ENCODE results near the gene LBX1. TPM values are rescaled to one million over a fixed set of nuclear protein-coding genes. Genes with fewer than 3 reads are reported as not detected.

LBX1 gene
- total and polyA plus RNA-seq, 2 donors, result not detected

GRCh38 chr10:101236376-101237080 lies 7.3 kb upstream of the LBX1 start:
- H3K27ac ChIP-seq (ENCODE audit: low read depth), result no peak overlapping the region
- WGBS, result 4% methylated on average over 47 of the region's 47 CpGs
- H3K4me1 ChIP-seq (ENCODE audit: insufficient read depth), result no peaks in the 10 kb centered on the region
- no peaks in the 10 kb centered on the region for H3K36me3 ChIP-seq (ENCODE audit: insufficient read depth)
- H3K4me3 ChIP-seq (ENCODE audit: low read depth, low read length), result no peak overlapping the region
- DNase-seq (ENCODE audit: extremely low spot score), result no peak

GRCh38 chr10:101235766-101236165 lies 6.5 kb upstream of the LBX1 start:
- 35% methylated on average over 4 of the region's 4 CpGs for WGBS
- Histone ChIP-seq H3K4me1 (ENCODE audit: insufficient read depth) (no peaks in the 10 kb centered on the region), H3K4me3 (ENCODE audit: low read depth, low read length) (no peak overlapping the region), H3K27ac (ENCODE audit: low read depth) (no peak overlapping the region), H3K36me3 (ENCODE audit: insufficient read depth) (no peaks in the 10 kb centered on the region)
- no peak for DNase-seq (ENCODE audit: extremely low spot score)

DNA sequence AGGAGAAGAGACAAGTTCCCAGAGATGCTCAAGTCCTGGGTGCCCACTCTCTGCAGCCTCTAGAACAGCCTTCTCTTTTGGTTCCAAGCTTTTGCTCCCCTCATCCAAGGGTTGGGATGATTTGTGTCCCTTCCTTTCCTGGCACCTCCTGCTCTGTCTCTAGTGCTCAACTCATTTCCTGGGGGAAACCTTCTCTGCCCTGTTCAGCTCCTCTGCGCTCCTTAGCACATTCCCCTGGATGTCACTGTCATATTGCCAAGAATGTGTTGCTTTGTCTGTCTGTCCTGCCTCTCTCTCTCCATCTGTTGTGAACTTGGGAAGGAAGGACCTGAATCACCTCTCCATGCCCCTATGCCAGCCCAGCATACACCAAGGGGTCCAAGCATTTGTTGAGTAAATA lies 5.1 kb upstream of the LBX1 start:
- Histone ChIP-seq H3K4me1 (ENCODE audit: insufficient read depth) (no peaks in the 10 kb centered on the region), H3K27ac (ENCODE audit: low read depth) (no peak overlapping the region), H3K4me3 (ENCODE audit: low read depth, low read length) (no peak overlapping the region), H3K36me3 (ENCODE audit: insufficient read depth) (no peaks in the 10 kb centered on the region)
- DNase-seq (ENCODE audit: extremely low spot score), result no peak
- WGBS, result 49% methylated on average over 1 of the region's 1 CpG

DNA sequence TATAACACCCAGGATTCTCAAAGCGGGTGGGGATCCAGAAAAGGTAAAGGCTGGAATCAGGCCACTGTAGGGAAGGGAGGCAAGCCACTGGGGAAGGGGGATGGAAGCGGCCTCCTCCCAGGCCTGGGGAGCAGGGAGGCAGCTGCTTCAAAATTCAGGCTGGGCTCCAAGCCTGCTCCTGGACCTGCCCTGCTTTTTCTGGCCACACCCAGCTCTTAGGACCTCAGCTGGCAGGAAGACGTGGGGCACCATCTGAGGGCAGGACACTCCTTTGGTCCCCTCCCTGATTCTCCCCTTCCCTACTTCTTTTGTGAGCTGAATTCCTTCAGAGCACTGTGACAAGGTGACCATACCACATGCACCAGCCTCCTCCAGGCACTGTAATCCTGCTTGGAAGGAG lies 4.6 kb upstream of the LBX1 start:
- 13% methylated on average over 3 of the region's 3 CpGs for WGBS
- Histone ChIP-seq H3K4me3 (ENCODE audit: low read depth, low read length) (no peak overlapping the region), H3K4me1 (ENCODE audit: insufficient read depth) (no peaks in the 10 kb centered on the region), H3K27ac (ENCODE audit: low read depth) (no peak overlapping the region), H3K36me3 (ENCODE audit: insufficient read depth) (no peaks in the 10 kb centered on the region)
- DNase-seq (ENCODE audit: extremely low spot score), result no peak

GRCh38 chr10:101233443-101233842 lies 4.2 kb upstream of the LBX1 start:
- no peak overlapping the region for H3K4me3 ChIP-seq (ENCODE audit: low read depth, low read length)
- 38% methylated on average over 1 of the region's 1 CpG for WGBS
- DNase-seq (ENCODE audit: extremely low spot score), result no peak
- no peaks in the 10 kb centered on the region for H3K4me1 ChIP-seq (ENCODE audit: insufficient read depth)
- no peak overlapping the region for H3K27ac ChIP-seq (ENCODE audit: low read depth)
- no peaks in the 10 kb centered on the region for H3K36me3 ChIP-seq (ENCODE audit: insufficient read depth)

DNA sequence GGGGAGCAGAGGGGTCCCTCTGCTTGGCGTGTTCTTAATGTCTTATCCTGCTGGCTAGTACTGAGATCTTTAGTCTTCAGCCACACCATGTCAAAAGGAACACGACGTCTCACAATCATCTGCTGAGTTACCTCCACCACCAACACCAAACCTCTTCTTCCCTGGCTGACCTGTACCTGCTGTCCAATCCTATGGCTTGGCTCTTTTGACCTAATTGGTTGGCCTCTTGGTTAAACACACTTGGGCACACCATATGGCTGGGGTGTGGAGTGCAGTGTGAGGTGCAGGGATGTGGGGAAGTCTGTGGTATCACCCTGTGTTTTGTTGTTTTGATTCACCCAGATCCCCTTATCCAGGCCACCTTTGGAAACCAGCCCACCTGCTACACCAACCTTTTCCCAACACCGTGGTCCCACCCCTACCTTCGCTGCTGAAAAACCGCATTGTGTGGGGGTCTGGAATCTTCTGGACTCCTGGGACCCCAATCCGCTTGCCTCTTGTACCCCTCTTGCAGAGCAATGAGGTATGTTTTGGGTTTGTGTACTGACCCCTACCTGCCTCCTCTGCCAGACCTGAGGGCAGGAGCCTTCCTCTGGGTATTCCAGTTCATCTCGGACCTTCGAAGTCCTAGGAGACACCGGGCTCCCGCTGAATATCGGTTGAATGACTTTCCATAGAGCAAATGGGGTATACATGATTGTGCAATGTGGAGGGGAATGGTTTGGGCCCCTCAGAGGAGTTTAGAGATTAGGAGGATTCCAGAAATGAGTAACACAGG lies 2.8 kb upstream of the LBX1 start:
- no peaks in the 10 kb centered on the region for H3K36me3 ChIP-seq (ENCODE audit: insufficient read depth)
- no peaks in the 10 kb centered on the region for H3K4me1 ChIP-seq (ENCODE audit: insufficient read depth)
- 27% methylated on average over 12 of the region's 12 CpGs for WGBS
- no peak for DNase-seq (ENCODE audit: extremely low spot score)
- H3K4me3 ChIP-seq (ENCODE audit: low read depth, low read length), result no peak overlapping the region
- H3K27ac ChIP-seq (ENCODE audit: low read depth), result no peak overlapping the region

DNA sequence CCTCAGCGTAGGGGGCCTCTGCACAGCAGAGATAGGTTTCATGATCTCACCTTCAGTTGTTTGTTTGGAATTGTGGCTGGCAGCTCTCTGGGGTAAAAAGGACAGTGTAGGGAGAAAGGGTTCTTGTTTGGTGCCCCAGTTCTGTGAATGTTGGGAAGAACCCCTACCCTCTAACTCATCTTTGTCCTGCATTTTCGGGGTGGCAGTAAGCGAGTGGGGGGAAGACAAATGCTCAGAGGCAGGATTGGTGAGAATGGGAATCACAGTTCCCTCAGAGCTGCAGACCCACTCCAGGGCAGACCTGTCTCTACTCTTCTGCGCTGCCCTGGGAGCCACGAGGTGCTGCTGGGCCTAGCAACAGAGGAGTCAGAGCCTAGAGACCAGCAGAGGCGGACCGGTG lies 1.8 kb upstream of the LBX1 start:
- H3K27ac ChIP-seq (ENCODE audit: low read depth), result no peak overlapping the region
- no peak for DNase-seq (ENCODE audit: extremely low spot score)
- H3K4me1 ChIP-seq (ENCODE audit: insufficient read depth), result no peaks in the 10 kb centered on the region
- no peak overlapping the region for H3K4me3 ChIP-seq (ENCODE audit: low read depth, low read length)
- H3K36me3 ChIP-seq (ENCODE audit: insufficient read depth), result no peaks in the 10 kb centered on the region
- WGBS, result 64% methylated on average over 7 of the region's 7 CpGs

DNA sequence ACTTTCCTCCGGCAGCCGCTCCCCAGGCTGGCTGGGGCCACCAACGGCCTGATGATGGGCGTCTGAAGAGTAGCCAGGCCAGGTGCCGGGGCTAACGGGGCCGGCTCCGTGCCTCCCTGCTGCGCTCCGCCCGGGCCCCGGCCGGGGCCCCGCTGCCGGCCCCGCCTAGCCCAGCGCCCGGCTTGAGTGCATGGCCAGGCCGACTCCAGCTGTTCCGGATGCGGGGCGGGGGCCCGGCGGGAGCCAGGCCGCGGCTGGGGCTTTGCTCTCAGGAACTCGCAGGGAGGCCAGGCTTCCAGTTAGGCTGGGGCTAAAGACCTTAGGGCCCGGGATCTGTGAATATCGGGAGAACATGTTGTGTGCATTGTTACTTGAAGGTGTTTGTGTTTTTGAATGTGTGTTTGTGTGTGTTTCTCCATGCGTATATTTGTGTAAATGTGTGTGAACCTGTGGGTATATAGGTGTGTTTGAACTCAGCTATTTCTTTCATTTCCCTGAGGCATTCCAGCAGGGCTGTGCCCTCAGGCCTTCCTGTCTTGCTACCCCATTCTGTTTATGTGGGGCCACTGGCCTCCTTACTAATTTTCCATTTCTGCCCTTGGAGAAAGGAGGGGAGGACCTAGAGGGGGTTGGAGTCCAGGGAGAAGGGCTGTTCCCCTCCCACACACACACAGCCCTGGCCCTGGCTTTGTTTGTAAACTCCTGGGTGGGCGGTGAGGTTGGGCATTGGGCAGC lies 1.1 kb upstream of the LBX1 start:
- H3K4me3 ChIP-seq (ENCODE audit: low read depth, low read length), result no peak overlapping the region
- no peaks in the 10 kb centered on the region for H3K4me1 ChIP-seq (ENCODE audit: insufficient read depth)
- no peaks in the 10 kb centered on the region for H3K36me3 ChIP-seq (ENCODE audit: insufficient read depth)
- 9% methylated on average over 31 of the region's 31 CpGs for WGBS
- no peak for DNase-seq (ENCODE audit: extremely low spot score)
- no peak overlapping the region for H3K27ac ChIP-seq (ENCODE audit: low read depth)

GRCh38 chr10:101228966-101229265 lies 347 bp downstream of the LBX1 start:
- Histone ChIP-seq H3K36me3 (ENCODE audit: insufficient read depth) (no peaks in the 10 kb centered on the region), H3K4me3 (ENCODE audit: low read depth, low read length) (peak overlapping the region; percentile 4), H3K27ac (ENCODE audit: low read depth) (no peak overlapping the region), H3K4me1 (ENCODE audit: insufficient read depth) (no peaks in the 10 kb centered on the region)
- WGBS, result 2% methylated on average over 34 of the region's 34 CpGs
- DNase-seq (ENCODE audit: extremely low spot score), result no peak

- Histone ChIP-seq H3K4me3 (ENCODE audit: low read depth, low read length) (peak overlapping the region; percentile 4), H3K27ac (ENCODE audit: low read depth) (no peak overlapping the region), H3K4me1 (ENCODE audit: insufficient read depth) (no peaks in the 10 kb centered on the region), H3K36me3 (ENCODE audit: insufficient read depth) (no peaks in the 10 kb centered on the region)
- 3% methylated on average over 82 of the region's 82 CpGs for WGBS
- no peak for DNase-seq (ENCODE audit: extremely low spot score)
Measured at GRCh38 chr10:101228153-101228965, 904 bp downstream of the LBX1 start.

DNA sequence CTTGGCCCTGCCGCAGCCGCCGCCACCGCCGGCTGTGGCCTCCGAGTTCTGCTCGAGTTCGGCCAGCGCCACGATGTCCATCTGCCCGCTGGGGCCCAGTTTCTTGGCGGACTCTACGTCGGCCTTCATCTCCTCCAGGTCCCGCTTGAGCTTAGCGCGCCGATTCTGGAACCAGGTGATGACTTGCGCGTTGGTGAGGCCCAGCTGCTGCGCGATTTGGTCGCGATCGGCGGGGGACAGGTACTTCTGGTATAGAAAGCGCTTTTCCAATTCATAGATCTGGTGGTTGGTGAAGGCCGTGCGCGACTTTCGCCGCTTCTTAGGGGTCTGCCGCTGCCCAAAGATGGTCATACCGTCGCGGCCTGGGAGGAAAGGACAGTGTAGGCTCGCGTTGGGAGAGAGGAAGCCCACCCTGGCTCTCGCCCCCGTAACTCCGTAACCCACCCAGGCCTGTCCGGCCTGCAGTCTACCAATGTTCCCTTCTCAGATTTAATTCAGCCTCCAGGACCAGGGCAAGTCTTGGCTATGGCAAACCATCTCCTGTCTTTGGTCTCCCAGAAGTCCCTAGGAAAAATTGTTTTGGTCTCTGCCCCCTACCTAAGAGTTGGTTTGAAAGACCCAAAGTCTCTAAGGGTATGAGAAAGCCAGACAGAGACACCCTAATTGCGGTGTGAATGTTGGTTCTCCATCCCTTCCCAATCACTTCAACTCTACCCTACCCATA lies 1.7 kb downstream of the LBX1 start:
- Histone ChIP-seq H3K27ac (ENCODE audit: low read depth) (no peak overlapping the region), H3K4me1 (ENCODE audit: insufficient read depth) (no peaks in the 10 kb centered on the region)

GRCh38 chr10:101226491-101227428 lies 2.5 kb downstream of the LBX1 start:
- Histone ChIP-seq H3K27ac (ENCODE audit: low read depth) (no peak overlapping the region), H3K4me3 (ENCODE audit: low read depth, low read length) (peak overlapping the region; percentile 19), H3K4me1 (ENCODE audit: insufficient read depth) (no peaks in the 10 kb centered on the region), H3K36me3 (ENCODE audit: insufficient read depth) (no peaks in the 10 kb centered on the region)
- DNase-seq (ENCODE audit: extremely low spot score), result no peak
- WGBS, result 4% methylated on average over 67 of the region's 67 CpGs

More for the DNA sequence above, 1.7 kb downstream of the LBX1 start:
- 8% methylated on average over 43 of the region's 43 CpGs for WGBS
- no peak for DNase-seq (ENCODE audit: extremely low spot score)
- H3K4me3 ChIP-seq (ENCODE audit: low read depth, low read length), result no peak overlapping the region
- no peaks in the 10 kb centered on the region for H3K36me3 ChIP-seq (ENCODE audit: insufficient read depth)
